ENCODE measurements around the gene PPP1R1B.
A peak's percentile ranks its signal among the peaks of the same experiment; 100 is the strongest.
"Not testable (repeated sequence)": the region's sequence is repeated elsewhere in the genome, so short reads cannot be mapped to it uniquely, and the experiment has no call there.

PPP1R1B gene

DNA sequence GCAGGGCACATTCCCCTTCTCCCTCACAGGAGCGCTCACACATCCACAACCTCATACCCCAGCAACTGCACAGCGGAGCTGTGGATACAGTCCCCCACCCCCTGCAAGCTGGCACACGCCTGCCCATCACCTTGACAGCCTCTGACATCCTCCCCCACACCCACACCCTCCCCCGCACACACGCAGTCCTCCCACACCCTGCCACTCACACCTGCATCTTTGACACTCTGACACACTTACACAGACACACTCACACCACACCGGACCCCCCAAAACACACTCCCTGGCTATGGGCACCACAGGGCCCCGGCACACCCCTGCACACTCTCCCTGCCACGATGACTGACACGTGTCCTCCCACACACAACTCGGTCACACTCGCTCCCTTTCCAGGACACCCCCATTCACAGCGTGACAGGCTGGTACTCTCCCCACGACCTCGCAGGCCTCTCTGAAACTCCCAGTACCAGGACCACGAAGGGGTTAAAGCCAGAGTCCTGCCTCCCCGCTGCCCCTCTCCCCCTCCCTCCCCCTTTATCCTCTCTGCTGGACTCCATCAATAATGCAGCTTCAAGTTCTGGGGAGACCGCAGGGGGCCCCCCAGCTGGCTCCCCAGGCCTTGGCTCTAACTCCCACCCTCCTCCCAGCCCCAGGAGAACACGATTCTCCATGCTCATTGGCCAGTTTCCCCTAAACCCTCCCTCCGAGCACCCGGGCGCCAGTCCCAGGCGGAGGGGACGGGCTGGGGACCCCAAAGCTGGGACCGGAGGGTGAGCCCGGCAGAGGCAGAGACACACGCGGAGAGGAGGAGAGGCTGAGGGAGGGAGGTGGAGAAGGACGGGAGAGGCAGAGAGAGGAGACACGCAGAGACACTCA lies at the start of gene PPP1R1B:
Gene PPP1R1B, plus strand, starts transcription at position 782 of the 876 bp plus-strand sequence. CDS start 441 bp downstream, outside the sequence.
- no peaks in the 10 kb centered on the region for H3K36me3 ChIP-seq (ENCODE audit: control insufficient read depth in 1 of 2, insufficient read depth in 2 of 2, low read length in 2 of 2)
- H3K4me1 ChIP-seq (ENCODE audit: control insufficient read depth in 1 of 2, insufficient read depth in 2 of 2, low read length in 2 of 2): peaks cover 5 to 14% of the 10 kb centered on the region in 2 donors
- no peaks in the 10 kb centered on the region for H3K9me3 ChIP-seq (ENCODE audit: control insufficient read depth in 1 of 2, low read length in 2 of 2)
- H3K27me3 ChIP-seq (ENCODE audit: low read depth, low read length): peaks cover 27% of the 10 kb centered on the region
- H3K27ac ChIP-seq (ENCODE audit: low read length): peak within 1 kb of the TSS; percentile 82
- H3K4me3 ChIP-seq (ENCODE audit: low read depth in 1 of 2, low read length in 2 of 2): peak within 1 kb of the TSS; percentile 46 to 49

DNA sequence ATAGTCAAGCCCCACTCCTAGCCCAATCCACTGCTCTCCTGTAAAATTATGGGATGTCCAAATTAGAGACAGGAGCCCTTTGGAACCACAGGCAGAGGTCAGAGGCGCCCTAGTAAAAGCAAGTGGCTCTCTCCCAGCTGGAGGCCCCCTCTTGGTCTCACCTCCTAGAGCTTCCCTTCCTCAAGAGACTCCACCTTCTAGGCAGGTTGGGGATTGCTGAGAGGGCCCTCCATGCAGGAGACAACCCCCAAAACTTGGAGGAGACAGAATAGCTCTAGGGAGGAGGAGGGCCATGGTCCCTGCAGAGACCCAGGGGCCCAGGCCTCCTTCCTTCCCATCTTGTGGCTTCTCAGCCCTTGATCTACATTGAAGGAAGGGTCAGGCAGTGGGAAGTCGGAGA lies 48.5 kb upstream of the PPP1R1B start:
- no peak overlapping the region for H3K27ac ChIP-seq (ENCODE audit: low read length)
- no peak overlapping the region for H3K4me3 ChIP-seq (ENCODE audit: low read depth in 1 of 2, low read length in 2 of 2)
- H3K4me1 ChIP-seq (ENCODE audit: control insufficient read depth in 1 of 2, insufficient read depth in 2 of 2, low read length in 2 of 2): peaks cover 0 to 5% of the 10 kb centered on the region in 2 donors
- H3K9me3 ChIP-seq (ENCODE audit: control insufficient read depth in 1 of 2, low read length in 2 of 2): no peaks in the 10 kb centered on the region
- no peaks in the 10 kb centered on the region for H3K27me3 ChIP-seq (ENCODE audit: low read depth, low read length)
- H3K36me3 ChIP-seq (ENCODE audit: control insufficient read depth in 1 of 2, insufficient read depth in 2 of 2, low read length in 2 of 2): no peaks in the 10 kb centered on the region

DNA sequence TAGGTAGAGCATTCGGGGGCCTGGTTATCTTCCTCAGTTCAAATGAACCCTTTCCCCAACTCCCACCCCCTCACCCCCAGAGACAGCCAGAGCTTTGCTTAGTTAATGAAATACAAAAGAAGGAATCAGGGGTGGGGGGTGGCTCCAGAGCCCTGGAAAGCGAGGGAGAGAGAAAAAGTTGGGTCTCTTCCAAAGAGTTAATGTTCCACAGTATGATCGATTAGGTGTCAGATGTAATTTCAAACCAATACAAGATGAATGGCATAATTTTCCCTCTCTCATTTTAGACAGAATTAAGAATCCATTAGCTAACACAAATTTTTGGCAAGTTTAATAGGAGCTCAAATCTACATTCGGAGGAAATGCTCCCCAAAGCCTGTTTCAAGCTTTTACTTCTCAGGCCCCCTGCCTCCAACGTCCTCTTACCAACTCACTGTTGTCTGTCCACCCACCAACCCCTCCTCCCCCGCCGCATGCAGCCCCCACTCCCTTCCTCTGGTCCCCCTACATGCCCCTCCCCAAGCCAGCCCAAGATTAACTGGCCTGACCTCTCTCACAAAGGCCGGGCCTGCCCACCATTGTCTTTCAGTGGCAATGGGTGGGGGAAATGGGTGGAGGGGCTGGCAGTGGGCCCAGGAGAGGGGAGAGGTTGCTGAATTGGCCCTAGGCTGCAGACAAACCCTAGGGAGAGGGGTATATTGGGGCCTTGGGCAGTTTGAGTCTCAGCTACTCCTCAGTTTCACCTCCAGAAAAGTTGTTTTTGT lies 47.3 kb upstream of the PPP1R1B start:
- no peaks in the 10 kb centered on the region for H3K9me3 ChIP-seq (ENCODE audit: control insufficient read depth in 1 of 2, low read length in 2 of 2)
- H3K27ac ChIP-seq (ENCODE audit: low read length): no peak overlapping the region
- H3K36me3 ChIP-seq (ENCODE audit: control insufficient read depth in 1 of 2, insufficient read depth in 2 of 2, low read length in 2 of 2): no peaks in the 10 kb centered on the region
- H3K27me3 ChIP-seq (ENCODE audit: low read depth, low read length): no peaks in the 10 kb centered on the region
- H3K4me3 ChIP-seq (ENCODE audit: low read depth in 1 of 2, low read length in 2 of 2): no peak overlapping the region
- H3K4me1 ChIP-seq (ENCODE audit: control insufficient read depth in 1 of 2, insufficient read depth in 2 of 2, low read length in 2 of 2): no peaks in the 10 kb centered on the region

DNA sequence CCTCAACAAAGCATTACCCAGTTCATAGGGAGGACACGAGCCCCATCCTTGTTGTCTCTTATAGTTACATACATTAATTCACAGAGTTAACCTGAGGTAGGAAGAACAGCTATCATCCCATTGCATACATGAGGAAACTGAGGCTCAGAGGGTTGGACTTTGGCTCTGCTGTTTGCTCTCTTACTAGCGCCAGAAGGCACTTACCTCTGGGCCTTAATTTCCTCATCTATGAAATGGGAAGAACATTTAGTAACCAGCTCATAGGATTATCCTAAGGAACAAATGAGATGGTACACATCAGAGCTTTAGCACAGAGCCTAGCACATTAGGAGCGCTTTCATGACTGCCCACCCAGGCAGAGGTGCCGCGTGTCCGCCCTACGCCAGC lies 46.7 kb upstream of the PPP1R1B start:
- no peak overlapping the region for H3K27ac ChIP-seq (ENCODE audit: low read length)
- H3K36me3 ChIP-seq (ENCODE audit: control insufficient read depth in 1 of 2, insufficient read depth in 2 of 2, low read length in 2 of 2): no peaks in the 10 kb centered on the region
- H3K27me3 ChIP-seq (ENCODE audit: low read depth, low read length): no peaks in the 10 kb centered on the region
- H3K9me3 ChIP-seq (ENCODE audit: control insufficient read depth in 1 of 2, low read length in 2 of 2): no peaks in the 10 kb centered on the region
- H3K4me3 ChIP-seq (ENCODE audit: low read depth in 1 of 2, low read length in 2 of 2): no peak overlapping the region
- H3K4me1 ChIP-seq (ENCODE audit: control insufficient read depth in 1 of 2, insufficient read depth in 2 of 2, low read length in 2 of 2): no peaks in the 10 kb centered on the region

DNA sequence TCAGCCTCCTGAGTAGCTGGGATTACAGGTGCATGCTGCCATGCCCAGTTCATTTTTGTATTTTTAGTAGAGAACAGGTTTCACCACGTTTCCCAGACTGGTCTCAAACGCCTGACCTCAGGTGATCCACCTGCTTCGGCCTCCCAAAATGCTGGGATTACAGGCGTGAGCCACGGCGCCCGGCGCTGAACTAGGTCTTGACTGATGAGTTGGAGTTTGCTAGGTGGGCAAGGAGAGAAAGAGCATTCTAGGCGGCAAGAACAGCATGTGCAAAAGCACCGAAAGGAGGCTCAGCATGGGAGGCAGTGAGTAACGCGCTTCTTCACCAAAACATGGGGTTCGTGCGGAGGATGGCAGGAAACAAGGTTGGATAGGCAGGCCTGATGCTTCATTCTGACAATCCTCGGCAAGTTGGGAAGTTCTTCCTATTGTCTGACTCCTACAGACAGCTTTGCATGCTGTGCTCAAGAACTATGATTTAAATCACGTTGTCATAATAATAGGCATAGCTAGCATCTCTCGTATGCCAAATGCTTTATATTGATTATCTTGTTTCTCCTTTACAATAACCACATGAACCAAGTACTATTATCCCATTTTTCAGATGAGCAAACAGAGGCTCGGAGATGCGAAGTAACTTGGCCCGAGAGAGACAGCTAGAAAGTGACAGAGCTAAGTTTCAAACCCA lies 45.5 kb upstream of the PPP1R1B start:
- Histone ChIP-seq H3K9me3 (ENCODE audit: control insufficient read depth in 1 of 2, low read length in 2 of 2) (no peaks in the 10 kb centered on the region), H3K4me3 (ENCODE audit: low read depth in 1 of 2, low read length in 2 of 2) (no peak overlapping the region), H3K4me1 (ENCODE audit: control insufficient read depth in 1 of 2, insufficient read depth in 2 of 2, low read length in 2 of 2) (no peaks in the 10 kb centered on the region), H3K27ac (ENCODE audit: low read length) (no peak overlapping the region), H3K27me3 (ENCODE audit: low read depth, low read length) (no peaks in the 10 kb centered on the region), H3K36me3 (ENCODE audit: control insufficient read depth in 1 of 2, insufficient read depth in 2 of 2, low read length in 2 of 2) (no peaks in the 10 kb centered on the region)

DNA sequence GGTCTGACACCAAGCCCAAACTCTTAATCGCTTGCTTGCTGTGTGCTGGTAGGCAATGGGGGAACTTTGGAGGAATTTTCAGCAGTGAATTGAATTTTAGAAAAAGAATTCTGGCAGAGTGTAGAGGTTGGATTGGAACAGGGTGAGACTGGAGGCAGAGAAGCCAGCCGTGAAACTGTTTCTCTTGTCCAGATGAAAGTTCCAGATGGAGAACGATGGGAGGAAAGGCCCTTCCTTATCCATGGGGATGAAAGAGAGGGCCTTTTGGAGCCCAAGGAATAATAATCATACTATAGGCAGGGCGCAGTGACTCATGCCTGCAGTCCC lies 45.0 kb upstream of the PPP1R1B start:
- H3K4me3 ChIP-seq (ENCODE audit: low read depth in 1 of 2, low read length in 2 of 2): no peak overlapping the region
- H3K27me3 ChIP-seq (ENCODE audit: low read depth, low read length): no peaks in the 10 kb centered on the region
- no peaks in the 10 kb centered on the region for H3K36me3 ChIP-seq (ENCODE audit: control insufficient read depth in 1 of 2, insufficient read depth in 2 of 2, low read length in 2 of 2)
- H3K27ac ChIP-seq (ENCODE audit: low read length): no peak overlapping the region
- no peaks in the 10 kb centered on the region for H3K9me3 ChIP-seq (ENCODE audit: control insufficient read depth in 1 of 2, low read length in 2 of 2)
- no peaks in the 10 kb centered on the region for H3K4me1 ChIP-seq (ENCODE audit: control insufficient read depth in 1 of 2, insufficient read depth in 2 of 2, low read length in 2 of 2)

DNA sequence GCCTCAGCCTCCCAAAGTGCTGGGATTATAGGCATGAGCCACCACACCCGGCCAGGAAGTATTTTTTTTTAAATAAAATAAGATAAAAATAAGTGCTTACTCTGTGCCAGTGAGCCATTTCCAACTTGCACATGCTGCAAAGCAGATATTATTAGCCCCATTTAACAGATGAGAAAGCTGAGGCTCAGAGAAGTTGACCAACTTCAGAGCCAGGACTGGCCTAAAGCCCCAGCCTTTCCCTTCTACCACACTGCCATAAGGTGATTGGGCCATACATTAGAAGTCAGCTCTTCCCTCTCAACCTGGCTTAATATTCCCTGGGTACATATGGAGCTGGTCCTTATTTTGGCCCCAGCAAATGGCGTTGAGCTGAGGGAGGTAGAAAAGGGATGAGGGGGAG lies 44.1 kb upstream of the PPP1R1B start:
- H3K4me1 ChIP-seq (ENCODE audit: control insufficient read depth in 1 of 2, insufficient read depth in 2 of 2, low read length in 2 of 2): no peaks in the 10 kb centered on the region
- no peak overlapping the region for H3K4me3 ChIP-seq (ENCODE audit: low read depth in 1 of 2, low read length in 2 of 2)
- H3K27ac ChIP-seq (ENCODE audit: low read length): no peak overlapping the region
- no peaks in the 10 kb centered on the region for H3K36me3 ChIP-seq (ENCODE audit: control insufficient read depth in 1 of 2, insufficient read depth in 2 of 2, low read length in 2 of 2)
- H3K27me3 ChIP-seq (ENCODE audit: low read depth, low read length): no peaks in the 10 kb centered on the region
- H3K9me3 ChIP-seq (ENCODE audit: control insufficient read depth in 1 of 2, low read length in 2 of 2): no peaks in the 10 kb centered on the region

DNA sequence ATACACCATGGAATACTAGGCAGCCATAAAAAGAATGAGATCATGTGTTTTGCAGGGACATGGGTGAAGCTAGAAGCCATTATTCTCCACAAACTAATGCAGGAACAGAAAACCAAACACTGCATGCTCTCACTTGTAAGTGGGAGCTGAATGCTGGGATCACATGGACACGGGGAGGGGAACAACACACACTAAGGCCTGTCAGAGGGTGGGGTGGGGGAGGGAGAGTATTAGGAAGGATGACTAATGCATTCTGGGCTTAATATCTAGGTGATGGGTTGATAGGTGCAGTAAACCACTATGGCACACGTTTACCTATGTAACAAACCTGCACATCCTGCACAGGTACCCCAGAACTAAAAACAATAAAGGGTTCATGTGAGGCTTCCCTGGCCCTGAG lies 36.6 kb upstream of the PPP1R1B start:
- not testable (repeated sequence) for H3K4me1 ChIP-seq (ENCODE audit: control insufficient read depth in 1 of 2, insufficient read depth in 2 of 2, low read length in 2 of 2); H3K9me3 ChIP-seq (ENCODE audit: control insufficient read depth in 1 of 2, low read length in 2 of 2); H3K27ac ChIP-seq (ENCODE audit: low read length); H3K36me3 ChIP-seq (ENCODE audit: control insufficient read depth in 1 of 2, insufficient read depth in 2 of 2, low read length in 2 of 2); H3K4me3 ChIP-seq (ENCODE audit: low read depth in 1 of 2, low read length in 2 of 2)
- peaks cover 12% of the 10 kb centered on the region for H3K27me3 ChIP-seq (ENCODE audit: low read depth, low read length)

DNA sequence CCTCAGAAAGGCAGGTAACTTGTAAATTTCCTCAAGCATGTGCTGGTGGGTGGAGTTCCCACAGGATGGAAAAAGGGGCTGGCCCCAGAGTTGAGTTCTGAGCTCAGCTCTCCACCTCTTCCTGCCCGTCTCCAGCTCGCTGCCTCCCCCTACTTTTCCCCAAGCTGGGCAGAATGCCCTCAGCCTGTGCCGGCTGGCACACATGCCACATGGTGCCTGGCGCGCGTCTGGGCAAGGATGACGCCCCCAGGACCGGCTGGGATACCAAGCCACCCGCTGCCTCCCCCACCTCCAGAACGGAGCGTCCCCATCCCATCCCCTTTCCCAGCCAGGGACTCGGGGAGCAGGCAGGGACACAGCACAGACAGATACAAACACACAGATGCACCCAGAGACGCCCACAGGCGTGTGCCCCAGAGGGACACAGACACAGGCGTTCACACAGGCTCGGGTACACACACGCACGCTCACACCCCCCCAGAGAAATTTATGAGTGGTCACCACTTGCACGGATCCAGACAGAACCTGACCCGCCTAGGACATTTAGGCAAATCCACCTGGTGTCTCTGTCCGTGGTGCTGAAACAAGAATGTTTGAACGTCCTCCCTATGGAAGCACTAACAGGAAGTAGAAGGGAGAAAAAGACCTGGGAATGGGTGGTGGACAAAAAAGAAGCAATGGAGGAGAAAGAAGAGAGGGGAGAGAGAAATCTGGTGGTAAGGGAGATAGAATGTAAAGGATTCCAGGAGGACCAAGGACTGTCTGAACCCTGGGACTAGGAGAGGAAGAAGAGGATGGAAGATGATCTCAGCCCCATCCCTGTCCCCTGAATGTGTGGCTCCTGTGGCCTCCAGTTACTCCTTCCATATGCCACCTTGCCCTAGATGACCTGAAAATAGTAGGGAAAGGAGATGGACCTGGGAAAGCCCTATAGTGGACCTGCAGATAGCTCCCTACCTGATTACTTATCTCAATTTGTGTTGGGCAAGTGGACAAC lies 34.5 kb upstream of the PPP1R1B start:
- Histone ChIP-seq H3K4me1 (ENCODE audit: control insufficient read depth in 1 of 2, insufficient read depth in 2 of 2, low read length in 2 of 2) (peaks cover 0 to 4% of the 10 kb centered on the region in 2 donors), H3K9me3 (ENCODE audit: control insufficient read depth in 1 of 2, low read length in 2 of 2) (no peaks in the 10 kb centered on the region), H3K4me3 (ENCODE audit: low read depth in 1 of 2, low read length in 2 of 2) (no peak overlapping the region), H3K27me3 (ENCODE audit: low read depth, low read length) (peaks cover 32% of the 10 kb centered on the region), H3K27ac (ENCODE audit: low read length) (no peak overlapping the region), H3K36me3 (ENCODE audit: control insufficient read depth in 1 of 2, insufficient read depth in 2 of 2, low read length in 2 of 2) (no peaks in the 10 kb centered on the region)

DNA sequence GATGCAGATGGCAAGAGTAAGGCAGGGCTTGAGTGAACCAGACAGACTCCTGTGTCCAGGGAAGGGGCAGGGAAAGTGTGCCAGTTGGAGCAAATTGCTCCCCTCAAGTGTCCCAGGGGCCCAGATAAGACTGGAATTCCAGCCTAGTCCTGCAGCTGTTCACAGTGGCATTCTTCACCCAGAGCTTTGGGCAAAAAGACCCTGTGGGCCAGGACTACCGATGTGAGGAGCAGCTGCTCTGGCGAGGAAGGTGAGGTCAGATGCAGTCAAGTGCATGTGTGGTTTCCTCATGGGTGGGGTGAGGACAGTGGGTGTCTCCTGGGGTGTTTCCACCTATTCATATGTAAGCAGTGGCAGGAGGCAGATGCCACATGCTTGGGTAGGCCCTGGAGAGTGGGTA lies 33.4 kb upstream of the PPP1R1B start:
- no peak overlapping the region for H3K4me3 ChIP-seq (ENCODE audit: low read depth in 1 of 2, low read length in 2 of 2)
- peaks cover 0 to 6% of the 10 kb centered on the region in 2 donors for H3K4me1 ChIP-seq (ENCODE audit: control insufficient read depth in 1 of 2, insufficient read depth in 2 of 2, low read length in 2 of 2)
- no peak overlapping the region for H3K27ac ChIP-seq (ENCODE audit: low read length)
- peaks cover 42% of the 10 kb centered on the region for H3K27me3 ChIP-seq (ENCODE audit: low read depth, low read length)
- H3K9me3 ChIP-seq (ENCODE audit: control insufficient read depth in 1 of 2, low read length in 2 of 2): no peaks in the 10 kb centered on the region
- no peaks in the 10 kb centered on the region for H3K36me3 ChIP-seq (ENCODE audit: control insufficient read depth in 1 of 2, insufficient read depth in 2 of 2, low read length in 2 of 2)

Measured in muscle layer of duodenum (tissue), 2 donors.